GM21528 (cell line): ENCODE data around the gene IL13.
"Not testable (repeated sequence)": the region's sequence is repeated elsewhere in the genome, so short reads cannot be mapped to it uniquely, and the experiment has no call there.

ENCODE experiments used
- ATAC-seq: cut with Tn5 transposase; IDR thresholded peaks from one replicate; pipeline ENCODE4 v1.9.1; 2021; ENCODE audit warnings: mild to moderate bottlenecking, moderate library complexity; ENCODE audit not compliant: unreplicated experiment, low FRiP score

Gene IL13

DNA sequence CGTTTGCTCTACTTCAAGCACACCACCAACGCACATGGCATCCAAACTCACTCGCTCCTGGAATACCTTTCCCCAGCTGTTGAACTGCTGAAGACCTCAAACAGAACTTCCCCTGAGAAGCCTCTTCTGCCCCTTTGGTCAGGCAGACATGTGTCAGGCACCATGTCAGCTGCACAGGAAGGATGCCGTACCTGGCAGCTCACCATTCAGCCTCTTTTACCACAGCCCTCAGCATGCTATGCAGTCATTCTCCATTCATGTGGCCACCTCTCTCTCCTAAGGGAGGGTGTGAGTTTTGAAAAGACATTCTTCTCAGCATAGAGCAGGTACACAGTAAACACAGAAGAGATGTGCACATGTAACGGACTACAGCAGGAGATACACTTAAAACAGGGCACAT, 30.0 kb downstream of the IL13 start:
- ATAC-seq: no peak

GRCh38 chr5:132688536-132689339, 30.8 kb downstream of the IL13 start:
- ATAC-seq: no peak

DNA sequence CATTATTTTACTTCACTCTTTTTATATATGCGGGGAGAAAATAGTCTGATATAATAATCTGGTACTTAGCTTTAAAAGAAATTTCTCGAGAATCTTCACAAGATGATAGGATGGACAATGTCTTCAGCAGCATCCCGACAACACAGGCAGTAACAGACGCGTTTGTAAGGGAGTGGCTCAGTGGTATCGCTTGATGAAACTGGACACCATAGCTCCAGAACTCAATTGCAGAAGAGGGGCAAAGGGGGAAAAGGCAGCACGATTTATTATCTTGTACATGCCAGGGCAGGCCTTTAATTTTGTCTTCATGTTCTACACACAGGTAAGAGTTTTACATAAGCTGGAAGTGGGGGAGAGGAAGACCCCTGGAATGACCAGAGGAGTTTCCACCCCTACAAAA, 31.5 kb downstream of the IL13 start:
- ATAC-seq: no peak

- ATAC-seq: no peak
Observed at GRCh38 chr5:132690156-132690555, 32.2 kb downstream of the IL13 start.

DNA sequence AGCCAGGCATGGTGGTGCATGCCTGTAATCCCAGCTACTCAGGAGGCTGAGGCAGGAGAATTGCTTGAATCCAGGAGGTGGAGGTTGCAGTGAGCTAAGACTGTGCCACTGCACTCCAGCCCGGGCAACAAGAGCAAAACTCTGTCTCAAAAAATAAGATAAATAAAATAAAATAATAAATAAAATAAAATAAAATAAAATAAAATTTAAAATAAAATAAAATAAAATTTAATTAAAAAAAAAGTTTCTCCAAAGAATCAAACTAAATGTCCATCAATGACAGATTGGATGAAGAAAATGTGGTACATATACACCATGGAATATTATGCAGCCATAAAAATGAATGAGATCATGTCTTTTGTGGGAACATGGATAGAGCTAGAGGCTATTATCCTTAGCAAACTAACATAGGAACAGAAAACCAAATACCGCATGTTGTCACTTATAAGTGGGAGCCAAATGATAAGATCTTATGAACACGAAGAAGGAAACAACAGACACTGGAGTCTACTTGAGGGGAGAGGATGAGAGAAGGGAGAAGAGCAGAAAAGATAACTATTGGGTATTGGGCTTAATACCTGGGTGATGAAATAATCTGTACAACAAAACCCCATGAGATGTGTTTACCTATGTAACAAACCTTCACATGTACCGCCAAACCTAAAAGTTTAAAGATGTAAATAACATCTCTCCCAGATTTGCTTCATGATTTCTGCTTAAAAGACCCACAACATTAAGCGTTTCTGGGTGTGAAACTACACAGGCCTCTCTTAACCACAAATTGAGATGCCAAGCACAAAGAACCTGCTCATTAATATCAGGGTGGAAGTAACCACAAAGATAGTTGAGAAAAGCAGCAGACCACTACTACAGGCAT, 34.0 kb downstream of the IL13 start:
- ATAC-seq: not testable (repeated sequence)

DNA sequence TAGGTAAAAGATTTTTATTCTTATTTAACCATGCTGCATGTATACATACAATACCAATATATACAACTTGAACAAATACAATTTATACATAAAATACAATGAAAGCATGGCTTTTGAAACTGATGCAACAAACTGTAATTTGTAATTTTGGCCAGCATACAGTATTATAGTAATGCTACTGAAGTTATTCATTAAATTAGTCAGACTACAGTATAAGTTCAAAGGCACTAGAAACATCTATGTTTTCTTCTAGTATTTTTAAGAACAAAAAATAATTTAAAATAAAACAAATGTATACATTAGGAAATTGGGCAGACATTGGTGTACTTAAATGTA, 34.6 kb downstream of the IL13 start:
- no peak for ATAC-seq

DNA sequence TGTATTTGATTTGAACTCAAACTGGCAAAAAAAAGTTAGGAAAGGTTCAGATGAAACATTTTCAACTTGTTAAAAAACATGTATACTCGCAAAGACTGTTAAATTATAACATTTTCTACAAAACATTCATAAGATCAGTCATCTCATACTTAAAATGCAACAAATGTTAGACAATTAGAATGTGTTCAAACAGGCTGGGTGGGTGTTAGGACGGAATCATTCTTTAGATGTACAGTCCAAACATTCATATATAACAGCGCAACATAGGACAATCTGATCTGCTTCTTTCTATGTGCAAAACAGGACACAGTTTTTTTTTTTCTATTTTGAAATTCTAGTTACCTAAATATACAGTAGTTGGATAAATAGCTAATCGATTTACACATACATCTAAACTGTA, 38.0 kb downstream of the IL13 start:
- ATAC-seq: no peak

GRCh38 chr5:132704875-132705274, 46.9 kb downstream of the IL13 start:
- no peak for ATAC-seq

- no peak for ATAC-seq
Observed at GRCh38 chr5:132708645-132709044, 50.7 kb downstream of the IL13 start.
